Keratinocyte (primary cell): ENCODE data around the gene RSKR.

ENCODE experiments used
- EZH2 ChIP-seq: IDR thresholded peaks from one replicate; pipeline ENCODE4 v1.6.1; 2012; ENCODE audit warnings: inconsistent platforms, mild to moderate bottlenecking, low read length, moderate library complexity
- TF ChIP-seq, protein P1 (sequence below), 3 experiments: IDR thresholded peaks in 1 of 3; conservative IDR thresholded peaks in 1 of 3; optimal IDR thresholded peaks in 1 of 3; 2 replicates in 2 of 3; 3 replicates in 1 of 3; pipeline versions ENCODE3 to v1.5.1; 2011; ENCODE audit warnings: low read length in 3 of 3, mild to moderate bottlenecking in 3 of 3, moderate library complexity in 2 of 3, control low read depth in 1 of 3, inconsistent platforms in 1 of 3; ENCODE audit not compliant: insufficient read depth in 2 of 3; ENCODE audit errors: extremely low read depth in 1 of 3

- TF ChIP-seq, protein P1, sequence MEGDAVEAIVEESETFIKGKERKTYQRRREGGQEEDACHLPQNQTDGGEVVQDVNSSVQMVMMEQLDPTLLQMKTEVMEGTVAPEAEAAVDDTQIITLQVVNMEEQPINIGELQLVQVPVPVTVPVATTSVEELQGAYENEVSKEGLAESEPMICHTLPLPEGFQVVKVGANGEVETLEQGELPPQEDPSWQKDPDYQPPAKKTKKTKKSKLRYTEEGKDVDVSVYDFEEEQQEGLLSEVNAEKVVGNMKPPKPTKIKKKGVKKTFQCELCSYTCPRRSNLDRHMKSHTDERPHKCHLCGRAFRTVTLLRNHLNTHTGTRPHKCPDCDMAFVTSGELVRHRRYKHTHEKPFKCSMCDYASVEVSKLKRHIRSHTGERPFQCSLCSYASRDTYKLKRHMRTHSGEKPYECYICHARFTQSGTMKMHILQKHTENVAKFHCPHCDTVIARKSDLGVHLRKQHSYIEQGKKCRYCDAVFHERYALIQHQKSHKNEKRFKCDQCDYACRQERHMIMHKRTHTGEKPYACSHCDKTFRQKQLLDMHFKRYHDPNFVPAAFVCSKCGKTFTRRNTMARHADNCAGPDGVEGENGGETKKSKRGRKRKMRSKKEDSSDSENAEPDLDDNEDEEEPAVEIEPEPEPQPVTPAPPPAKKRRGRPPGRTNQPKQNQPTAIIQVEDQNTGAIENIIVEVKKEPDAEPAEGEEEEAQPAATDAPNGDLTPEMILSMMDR (optimal IDR thresholded peaks at IDR 0.05 in 1 of 3, IDR thresholded peaks at IDR 0.05 in 1 of 3, conservative IDR thresholded peaks at IDR 0.05 in 1 of 3; ENCODE audit: extremely low read depth in 1 of 3, insufficient read depth in 2 of 3, low read length in 3 of 3) = no peak
- TF ChIP-seq EZH2 = no peak
Measured at GRCh38 chr17:28620010-28620409, 6.0 kb upstream of the RSKR start.
